ENCODE results near the gene FFAR3. TPM values are rescaled to one million over a fixed set of nuclear protein-coding genes. Genes with fewer than 3 reads are reported as not detected.

Gene FFAR3
- total and polyA plus RNA-seq, 9 of the 15 experiments (the other 6 are each of a cell fraction or from before 2014, with no cell fraction given): not detected

GRCh38 chr19:35389192-35389861, 31.1 kb downstream of the FFAR3 start (continued):
- TF ChIP-seq CHD1 (IDR thresholded peaks at IDR 0.05; ENCODE audit: low read length) (no peak), ZNF41 (CRISPR knock-in tag; conservative IDR thresholded peaks at IDR 0.05) (no peak; the same call in 1 of the 2 replicates), SREBF2 (CRISPR knock-in tag; IDR thresholded peaks at IDR 0.05) (no peak), ATF7 (IDR thresholded peaks at IDR 0.05) (0 out of 2 replicates have a peak, but pooled peaks have one; percentile 28), DACH1 (IDR thresholded peaks at IDR 0.05; ENCODE audit: partially characterized antibody) (no peak), NR2C2 (CRISPR knock-in tag; IDR thresholded peaks at IDR 0.05) (no peak), NR2C2 (tag; IDR thresholded peaks at IDR 0.05) (peak; percentile 67), TRIM24 (IDR thresholded peaks at IDR 0.05) (peak; percentile 32 to 55; a peak in 2 of 4 replicates), STAT5B (CRISPR knock-in tag; IDR thresholded peaks at IDR 0.05) (no peak), TEAD4 (IDR thresholded peaks at IDR 0.05; ENCODE audit: low read length) (peak; percentile 57), TEAD4 (CRISPR knock-in tag; IDR thresholded peaks at IDR 0.05; ENCODE audit: borderline replicate concordance) (no peak), NCOA2 (IDR thresholded peaks at IDR 0.05; ENCODE audit: partially characterized antibody in 2 of 2) (no peak), ZNF780A (CRISPR knock-in tag; IDR thresholded peaks at IDR 0.05) (no peak), MXI1 (IDR thresholded peaks at IDR 0.05; ENCODE audit: low read depth, low read length) (no peak), HSF4 (CRISPR knock-in tag; IDR thresholded peaks at IDR 0.05; ENCODE audit: borderline replicate concordance) (peak; percentile 66; the same call in 1 of the 2 replicates), CGGBP1 (CRISPR knock-in tag; IDR thresholded peaks at IDR 0.05) (no peak), ESRRA (IDR thresholded peaks at IDR 0.05; ENCODE audit: borderline replicate concordance, low read depth) (0 out of 2 replicates have a peak, but pooled peaks have one; percentile 27), KAT7 (CRISPR knock-in tag; IDR thresholded peaks at IDR 0.05; ENCODE audit: borderline replicate concordance) (no peak)
- TF ChIP-seq, protein P1, sequence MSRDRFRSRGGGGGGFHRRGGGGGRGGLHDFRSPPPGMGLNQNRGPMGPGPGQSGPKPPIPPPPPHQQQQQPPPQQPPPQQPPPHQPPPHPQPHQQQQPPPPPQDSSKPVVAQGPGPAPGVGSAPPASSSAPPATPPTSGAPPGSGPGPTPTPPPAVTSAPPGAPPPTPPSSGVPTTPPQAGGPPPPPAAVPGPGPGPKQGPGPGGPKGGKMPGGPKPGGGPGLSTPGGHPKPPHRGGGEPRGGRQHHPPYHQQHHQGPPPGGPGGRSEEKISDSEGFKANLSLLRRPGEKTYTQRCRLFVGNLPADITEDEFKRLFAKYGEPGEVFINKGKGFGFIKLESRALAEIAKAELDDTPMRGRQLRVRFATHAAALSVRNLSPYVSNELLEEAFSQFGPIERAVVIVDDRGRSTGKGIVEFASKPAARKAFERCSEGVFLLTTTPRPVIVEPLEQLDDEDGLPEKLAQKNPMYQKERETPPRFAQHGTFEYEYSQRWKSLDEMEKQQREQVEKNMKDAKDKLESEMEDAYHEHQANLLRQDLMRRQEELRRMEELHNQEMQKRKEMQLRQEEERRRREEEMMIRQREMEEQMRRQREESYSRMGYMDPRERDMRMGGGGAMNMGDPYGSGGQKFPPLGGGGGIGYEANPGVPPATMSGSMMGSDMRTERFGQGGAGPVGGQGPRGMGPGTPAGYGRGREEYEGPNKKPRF (IDR thresholded peaks at IDR 0.05; ENCODE audit: low read depth, low read length): no peak
- TF ChIP-seq, protein P2, sequence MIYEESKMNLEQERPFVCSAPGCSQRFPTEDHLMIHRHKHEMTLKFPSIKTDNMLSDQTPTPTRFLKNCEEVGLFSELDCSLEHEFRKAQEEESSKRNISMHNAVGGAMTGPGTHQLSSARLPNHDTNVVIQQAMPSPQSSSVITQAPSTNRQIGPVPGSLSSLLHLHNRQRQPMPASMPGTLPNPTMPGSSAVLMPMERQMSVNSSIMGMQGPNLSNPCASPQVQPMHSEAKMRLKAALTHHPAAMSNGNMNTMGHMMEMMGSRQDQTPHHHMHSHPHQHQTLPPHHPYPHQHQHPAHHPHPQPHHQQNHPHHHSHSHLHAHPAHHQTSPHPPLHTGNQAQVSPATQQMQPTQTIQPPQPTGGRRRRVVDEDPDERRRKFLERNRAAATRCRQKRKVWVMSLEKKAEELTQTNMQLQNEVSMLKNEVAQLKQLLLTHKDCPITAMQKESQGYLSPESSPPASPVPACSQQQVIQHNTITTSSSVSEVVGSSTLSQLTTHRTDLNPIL (CRISPR knock-in tag; IDR thresholded peaks at IDR 0.05): no peak
- TF ChIP-seq, protein P3, sequence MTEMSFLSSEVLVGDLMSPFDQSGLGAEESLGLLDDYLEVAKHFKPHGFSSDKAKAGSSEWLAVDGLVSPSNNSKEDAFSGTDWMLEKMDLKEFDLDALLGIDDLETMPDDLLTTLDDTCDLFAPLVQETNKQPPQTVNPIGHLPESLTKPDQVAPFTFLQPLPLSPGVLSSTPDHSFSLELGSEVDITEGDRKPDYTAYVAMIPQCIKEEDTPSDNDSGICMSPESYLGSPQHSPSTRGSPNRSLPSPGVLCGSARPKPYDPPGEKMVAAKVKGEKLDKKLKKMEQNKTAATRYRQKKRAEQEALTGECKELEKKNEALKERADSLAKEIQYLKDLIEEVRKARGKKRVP (CRISPR knock-in tag; IDR thresholded peaks at IDR 0.05): peak; percentile 13; the same call in 1 of the 2 replicates
